Psoas muscle (tissue), 8 donors: ENCODE results near the gene UFD1. TPM values are rescaled to one million over a fixed set of nuclear protein-coding genes. Genes with fewer than 3 reads are reported as not detected.

ENCODE experiments used
- ATAC-seq, 4 donors: fragments of 200-7000 bp; cut with Tn5 transposase; one replicate each; pipeline ENCODE4 v1.9.1; 2020; ENCODE audit warnings: moderate library complexity in 3 of 4, mild to moderate bottlenecking in 2 of 4
- DNase-seq, 2 donors: peaks; one replicate each; pipeline ENCODE4 v3.0.0-alpha.2; 2020
- H3K27ac ChIP-seq: fragments of 200-600 bp; one replicate; pipeline ENCODE4 v1.8.0; 2022
- H3K27me3 ChIP-seq, 3 donors: fragments of 200-600 bp in 1 of 3; one replicate each; pipeline versions ENCODE4 v1.6.1 to v1.8.0; 2013 to 2022; ENCODE audit warnings: low read length in 2 of 3, mild to moderate bottlenecking in 2 of 3, moderate library complexity in 1 of 3; ENCODE audit not compliant: insufficient read depth in 3 of 3
- H3K36me3 ChIP-seq, 2 donors: fragments of 200-600 bp in 1 of 2; one replicate each; pipeline versions ENCODE4 v1.6.1 to v1.8.0; 2013 to 2022; ENCODE audit warnings: low read depth in 1 of 2, mild to moderate bottlenecking in 1 of 2, moderate library complexity in 1 of 2; ENCODE audit not compliant: insufficient read depth in 1 of 2
- H3K4me1 ChIP-seq: fragments of 200-600 bp; one replicate; pipeline ENCODE4 v1.8.0; 2022
- H3K4me3 ChIP-seq: fragments of 200-600 bp; one replicate; pipeline ENCODE4 v1.8.0; 2022; ENCODE audit warnings: mild to moderate bottlenecking
- H3K9me3 ChIP-seq: fragments of 200-600 bp; one replicate; pipeline ENCODE4 v1.8.0; 2022
- WGBS, 3 donors: extraction: QIAGEN DNeasy Blood & Tissue Kit; methylation state at CpG; one replicate each; pipeline versions ENCODE4 v1.1.6 to v1.1.7; 2013; 5-methylcytosine and 5-hydroxymethylcytosine counted together
- intact Hi-C, 2 donors: fragments of 100-400 bp; cut with DNase I; formaldehyde crosslinking; loops; one replicate each; pipeline versions ENCODE4 v1.11.0 to v1.14.2; 2022
- polyA plus RNA-seq, 3 donors: library from polyadenylated mRNA; stranded (reverse); fragments of 200-250 nt; gene quantifications; one replicate each; pipeline ENCODE4 v1.2.3, GENCODE V29; 2013
- total RNA-seq, 4 donors: library from RNA; stranded (reverse); fragmentation: NEBNext Ultra II Directional in 2 of 4; extraction: Animal tissue kit (Norgen Biotek cat#: 25700) in 2 of 4; gene quantifications; one replicate each; pipeline versions ENCODE4 v1.2.1 to v1.2.4, GENCODE V29; 2021 to 2023
- TF ChIP-seq, protein P1 (sequence below): fragments of 200-600 bp; IDR thresholded peaks from one replicate; pipeline ENCODE4 v1.8.0; 2022; ENCODE audit warnings: antibody characterized with exemption
- donor health status: healthy with polysubstance abuse.
- donor health status: DM: no; HTN: no; CAD: no; lungs with moderate emphysema.
- donor health status: Bipolar disorder and iron deficiency.
- donor health status: healthy.
- donor health status: DM: yes; HTN: yes; CAD: no.
- donor health status: DM: no; HTN: no; CAD: no.
- donor health status: DM: no; HTN: no; CAD: no.
- donor health status: DM: yes; HTN: yes; CAD: no.

UFD1 gene
- total and polyA plus RNA-seq, 7 donors, result 44.3 to 226 (median 79.6) TPM

DNA sequence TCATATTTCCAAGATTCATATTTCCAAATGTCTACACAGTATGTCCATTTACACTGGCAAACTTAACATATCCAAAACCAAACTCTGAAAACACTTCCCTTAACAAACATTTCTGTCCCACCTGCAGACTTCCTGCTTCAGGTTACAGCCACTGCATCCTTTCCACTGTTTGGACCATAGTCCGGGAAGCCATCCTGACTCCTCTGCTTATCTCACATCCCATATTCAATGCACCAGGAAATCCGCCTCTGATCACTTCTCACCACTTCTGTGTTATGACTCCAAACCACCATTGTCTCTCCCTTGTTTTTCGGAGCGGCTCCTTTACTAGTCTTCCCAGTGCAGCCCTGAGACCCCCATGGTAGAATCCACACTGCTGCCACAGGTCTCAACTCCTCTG lies 77.5 kb downstream of the UFD1 start:
- Histone ChIP-seq H3K36me3 (peaks cover 6 to 77% of the 10 kb centered on the region in 2 donors), H3K27me3 (no peaks in the 10 kb centered on the region), H3K27ac (no peak overlapping the region), H3K4me3 (no peak overlapping the region), H3K4me1 (no peaks in the 10 kb centered on the region), H3K9me3 (no peaks in the 10 kb centered on the region)
- ATAC-seq (no peak), DNase-seq (no peak)
- TF ChIP-seq, protein P1, sequence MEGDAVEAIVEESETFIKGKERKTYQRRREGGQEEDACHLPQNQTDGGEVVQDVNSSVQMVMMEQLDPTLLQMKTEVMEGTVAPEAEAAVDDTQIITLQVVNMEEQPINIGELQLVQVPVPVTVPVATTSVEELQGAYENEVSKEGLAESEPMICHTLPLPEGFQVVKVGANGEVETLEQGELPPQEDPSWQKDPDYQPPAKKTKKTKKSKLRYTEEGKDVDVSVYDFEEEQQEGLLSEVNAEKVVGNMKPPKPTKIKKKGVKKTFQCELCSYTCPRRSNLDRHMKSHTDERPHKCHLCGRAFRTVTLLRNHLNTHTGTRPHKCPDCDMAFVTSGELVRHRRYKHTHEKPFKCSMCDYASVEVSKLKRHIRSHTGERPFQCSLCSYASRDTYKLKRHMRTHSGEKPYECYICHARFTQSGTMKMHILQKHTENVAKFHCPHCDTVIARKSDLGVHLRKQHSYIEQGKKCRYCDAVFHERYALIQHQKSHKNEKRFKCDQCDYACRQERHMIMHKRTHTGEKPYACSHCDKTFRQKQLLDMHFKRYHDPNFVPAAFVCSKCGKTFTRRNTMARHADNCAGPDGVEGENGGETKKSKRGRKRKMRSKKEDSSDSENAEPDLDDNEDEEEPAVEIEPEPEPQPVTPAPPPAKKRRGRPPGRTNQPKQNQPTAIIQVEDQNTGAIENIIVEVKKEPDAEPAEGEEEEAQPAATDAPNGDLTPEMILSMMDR, result no peak
- intact Hi-C loops, result no loop called here
- 96 to 99% (median 98%) methylated on average over 4 of the region's 4 CpGs for WGBS, 3 donors

DNA sequence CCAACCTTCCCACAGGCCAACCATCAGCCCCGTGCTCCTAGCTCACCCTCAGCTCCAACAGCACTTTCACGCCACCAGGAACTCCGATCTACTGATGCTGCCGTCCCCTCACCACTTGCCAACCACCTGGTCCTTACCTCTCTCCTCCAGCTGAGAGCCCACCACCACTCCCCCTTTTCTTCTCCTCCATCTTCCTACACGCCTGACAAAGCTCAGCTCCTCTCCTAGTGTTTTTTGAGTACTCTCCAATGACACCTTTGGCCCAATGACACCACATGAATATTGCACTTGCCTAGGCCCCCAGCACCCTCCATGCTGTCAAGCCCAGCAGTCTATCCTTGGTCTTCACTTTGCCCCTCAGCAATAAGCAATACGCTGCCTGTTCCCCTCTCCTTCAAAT lies 78.1 kb downstream of the UFD1 start:
- H3K9me3 ChIP-seq, result no peaks in the 10 kb centered on the region
- H3K4me3 ChIP-seq, result no peak overlapping the region
- TF ChIP-seq, protein P1, result no peak
- no peak overlapping the region for H3K27ac ChIP-seq
- intact Hi-C loops, result no loop called here
- WGBS, 3 donors, result 86 to 92% (median 89%) methylated on average over 6 of the region's 6 CpGs
- DNase-seq (no peak), ATAC-seq (no peak)
- no peaks in the 10 kb centered on the region for H3K4me1 ChIP-seq
- no peaks in the 10 kb centered on the region for H3K27me3 ChIP-seq
- peaks cover 3 to 77% of the 10 kb centered on the region in 2 donors for H3K36me3 ChIP-seq

Other genes with a start within 250 kb of the UFD1 start
- gene CLTCL1, start 187.5 kb downstream of the UFD1 start, total RNA-seq, result 100 to 1,000 TPM in 3 of 4 donors, 10 to 100 TPM in 1; 92.6 to 253 (median 126) TPM
- gene CLTCL1, start 187.5 kb downstream of the UFD1 start, polyA plus RNA-seq, result 10 to 100 TPM; 16.8 to 85.9 (median 78.5) TPM
- gene HIRA, start 47.5 kb downstream of the UFD1 start, total RNA-seq, result 10 to 100 TPM; 12.3 to 32.7 (median 18.8) TPM
- 10 to 100 TPM; 13.3 to 18.9 (median 14.4) TPM for gene HIRA, start 47.5 kb downstream of the UFD1 start, polyA plus RNA-seq
- 10 to 100 TPM; 53.7 to 70.5 (median 58.2) TPM for gene MRPL40, start 46.6 kb downstream of the UFD1 start, total RNA-seq
- gene MRPL40, start 46.6 kb downstream of the UFD1 start, polyA plus RNA-seq, result 10 to 100 TPM; 45.8 to 78.6 (median 62.3) TPM
- 100 to 1,000 TPM in 1 of 4 donors, 10 to 100 TPM in 3; 84.3 to 101 (median 92.3) TPM for gene C22orf39, start 31.5 kb downstream of the UFD1 start, total RNA-seq
- 100 to 1,000 TPM in 1 of 3 donors, 10 to 100 TPM in 2; 60.9 to 104 (median 66.7) TPM for gene C22orf39, start 31.5 kb downstream of the UFD1 start, polyA plus RNA-seq
- gene CDC45, start 727 bp upstream of the UFD1 start, total RNA-seq, result under 1 TPM in 2 of 4 donors, not detected in 2; 0.50 to 0.71 TPM
- gene CDC45, start 727 bp upstream of the UFD1 start, polyA plus RNA-seq, result under 1 TPM; 0.30 to 0.77 (median 0.73) TPM
- gene CLDN5, start 45.2 kb upstream of the UFD1 start, total RNA-seq, result 10 to 100 TPM; 23.0 to 57.2 (median 35.5) TPM
- 100 to 1,000 TPM in 2 of 3 donors, 10 to 100 TPM in 1; 25.4 to 138 (median 103) TPM for gene CLDN5, start 45.2 kb upstream of the UFD1 start, polyA plus RNA-seq
- gene SEPTIN5, start 235.3 kb upstream of the UFD1 start, total RNA-seq, result 10 to 100 TPM in 1 of 4 donors, 1 to 10 TPM in 3; 6.0 to 10.9 (median 8.3) TPM
- 1 to 10 TPM; 3.7 to 7.0 (median 4.8) TPM for gene SEPTIN5, start 235.3 kb upstream of the UFD1 start, polyA plus RNA-seq
- gene GP1BB, start 244.3 kb upstream of the UFD1 start, total RNA-seq, result 1 to 10 TPM in 1 of 4 donors, not detected in 3; 1.8 TPM
- under 1 TPM; 0.14 to 0.63 (median 0.53) TPM for gene GP1BB, start 244.3 kb upstream of the UFD1 start, polyA plus RNA-seq